ENCODE data around the gene CYP39A1. TPM values are rescaled to one million over a fixed set of nuclear protein-coding genes. Genes with fewer than 3 reads are reported as not detected.

The CYP39A1 gene
- total RNA-seq, 4 donors from 2014 or later, result 7.6 to 55.9 (median 23.2) TPM

DNA sequence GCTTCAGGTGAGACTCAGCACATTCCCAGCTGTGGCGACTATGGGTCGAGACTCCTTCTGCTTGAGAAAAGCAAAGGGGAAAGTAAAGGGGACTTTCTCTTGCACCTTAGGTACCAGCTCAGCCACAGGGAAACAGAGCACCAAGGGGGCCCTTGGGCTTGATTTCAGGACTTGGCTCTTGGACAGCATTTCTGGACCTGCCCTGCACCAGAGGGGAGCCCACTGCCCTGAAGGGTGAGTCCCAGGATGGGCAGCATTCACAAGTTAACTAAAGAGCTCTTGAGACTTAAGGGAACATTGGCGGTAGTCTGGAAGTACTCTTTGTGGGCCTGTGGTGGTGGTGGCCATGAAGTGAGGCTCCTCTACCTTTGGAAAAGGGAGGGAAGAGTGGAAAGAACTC, 111.1 kb downstream of the CYP39A1 start:
- H3K4me3 ChIP-seq, result no peak overlapping the region
- H3K27me3 ChIP-seq, result no peaks in the 10 kb centered on the region
- H3K4me1 ChIP-seq, result no peaks in the 10 kb centered on the region
- no peak for TF ChIP-seq POLR2AphosphoS5 (IDR thresholded peaks at IDR 0.05)
- no peak for TF ChIP-seq POLR2A (IDR thresholded peaks at IDR 0.05)
- TF ChIP-seq EP300 (IDR thresholded peaks at IDR 0.05), result no peak
- TF ChIP-seq, protein P1, sequence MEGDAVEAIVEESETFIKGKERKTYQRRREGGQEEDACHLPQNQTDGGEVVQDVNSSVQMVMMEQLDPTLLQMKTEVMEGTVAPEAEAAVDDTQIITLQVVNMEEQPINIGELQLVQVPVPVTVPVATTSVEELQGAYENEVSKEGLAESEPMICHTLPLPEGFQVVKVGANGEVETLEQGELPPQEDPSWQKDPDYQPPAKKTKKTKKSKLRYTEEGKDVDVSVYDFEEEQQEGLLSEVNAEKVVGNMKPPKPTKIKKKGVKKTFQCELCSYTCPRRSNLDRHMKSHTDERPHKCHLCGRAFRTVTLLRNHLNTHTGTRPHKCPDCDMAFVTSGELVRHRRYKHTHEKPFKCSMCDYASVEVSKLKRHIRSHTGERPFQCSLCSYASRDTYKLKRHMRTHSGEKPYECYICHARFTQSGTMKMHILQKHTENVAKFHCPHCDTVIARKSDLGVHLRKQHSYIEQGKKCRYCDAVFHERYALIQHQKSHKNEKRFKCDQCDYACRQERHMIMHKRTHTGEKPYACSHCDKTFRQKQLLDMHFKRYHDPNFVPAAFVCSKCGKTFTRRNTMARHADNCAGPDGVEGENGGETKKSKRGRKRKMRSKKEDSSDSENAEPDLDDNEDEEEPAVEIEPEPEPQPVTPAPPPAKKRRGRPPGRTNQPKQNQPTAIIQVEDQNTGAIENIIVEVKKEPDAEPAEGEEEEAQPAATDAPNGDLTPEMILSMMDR (IDR thresholded peaks at IDR 0.05), result no peak
- H3K27ac ChIP-seq, result no peak overlapping the region
- ATAC-seq, result no peak
- 100% methylated on average over 1 of the region's 3 CpGs; no CpG with 5 or more reads in 1 of the 2 donors for WGBS, 2 donors (ENCODE audit: low coverage in 1 of 2)
- no peaks in the 10 kb centered on the region for H3K36me3 ChIP-seq
- peaks cover 0 to 12% (median 0%) of the 10 kb centered on the region in 3 donors for H3K9me3 ChIP-seq

DNA sequence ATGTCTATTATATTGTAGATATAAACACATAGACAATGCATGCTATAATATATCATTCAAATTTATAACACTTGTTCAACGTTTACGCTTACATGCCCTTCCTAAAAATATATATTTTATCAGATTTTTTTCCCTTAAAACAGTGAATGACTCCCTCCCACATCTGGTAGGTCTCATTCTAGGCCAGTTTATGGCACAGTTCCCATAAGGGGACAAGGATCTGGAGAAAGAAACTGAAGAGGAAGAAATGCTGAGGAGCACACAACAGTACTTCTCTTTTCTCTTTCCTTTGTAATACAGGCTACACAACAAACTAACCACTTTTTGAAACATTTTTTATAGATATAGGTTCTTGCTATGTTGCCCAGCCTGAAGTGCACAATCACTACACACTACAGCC, 112.8 kb downstream of the CYP39A1 start:
- peaks cover 0 to 15% (median 0%) of the 10 kb centered on the region in 3 donors for H3K9me3 ChIP-seq
- no peaks in the 10 kb centered on the region for H3K27me3 ChIP-seq
- no peaks in the 10 kb centered on the region for H3K36me3 ChIP-seq
- H3K27ac ChIP-seq, result no peak overlapping the region
- no peaks in the 10 kb centered on the region for H3K4me1 ChIP-seq
- H3K4me3 ChIP-seq, result no peak overlapping the region
- WGBS, 2 donors (ENCODE audit: low coverage in 1 of 2), result 68 to 70% methylated on average over 2 of the region's 2 CpGs
- TF ChIP-seq POLR2A (IDR thresholded peaks at IDR 0.05), result no peak
- TF ChIP-seq, protein P1 (IDR thresholded peaks at IDR 0.05), result no peak
- TF ChIP-seq POLR2AphosphoS5 (IDR thresholded peaks at IDR 0.05), result no peak
- no peak for TF ChIP-seq EP300 (IDR thresholded peaks at IDR 0.05)
- ATAC-seq, result no peak

DNA sequence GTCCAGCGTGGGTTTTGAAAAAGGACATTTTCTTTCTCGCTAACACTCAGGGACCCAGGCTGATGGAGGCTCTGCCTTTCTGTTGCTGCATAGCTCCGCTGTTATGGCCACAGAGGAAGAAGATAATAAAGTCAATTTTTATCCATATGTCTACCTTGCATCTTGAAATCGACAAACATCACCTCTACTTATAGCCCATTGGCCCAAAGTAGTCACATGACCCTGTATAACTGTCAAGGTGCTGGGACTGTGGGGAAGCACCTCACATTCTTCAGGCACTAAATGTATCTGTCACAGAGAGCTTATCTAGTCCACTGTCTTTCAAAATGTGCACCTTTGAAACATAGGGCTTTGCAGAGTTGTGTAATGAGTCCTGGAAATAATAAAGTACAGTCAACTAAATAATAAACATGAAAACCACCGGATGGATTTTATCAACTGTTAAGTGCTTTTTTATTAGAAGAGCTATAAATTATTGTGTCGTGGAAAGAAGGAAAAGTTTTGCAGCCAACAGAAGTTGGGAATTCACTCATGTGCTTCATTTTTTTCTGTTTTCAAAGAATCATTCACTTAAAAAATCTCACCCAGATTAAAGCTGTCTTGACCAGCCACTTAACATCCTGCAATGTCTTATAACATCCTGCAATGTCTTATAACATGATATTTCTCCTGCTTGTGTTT, 113.7 kb downstream of the CYP39A1 start:
- H3K36me3 ChIP-seq, result no peaks in the 10 kb centered on the region
- H3K9me3 ChIP-seq, result peaks cover 0 to 6% (median 0%) of the 10 kb centered on the region in 3 donors
- TF ChIP-seq EP300 (IDR thresholded peaks at IDR 0.05) (no peak), POLR2AphosphoS5 (IDR thresholded peaks at IDR 0.05) (no peak), POLR2A (IDR thresholded peaks at IDR 0.05) (no peak)
- TF ChIP-seq, protein P1 (IDR thresholded peaks at IDR 0.05), result no peak
- H3K4me1 ChIP-seq, result no peaks in the 10 kb centered on the region
- H3K27ac ChIP-seq, result no peak overlapping the region
- H3K27me3 ChIP-seq, result no peaks in the 10 kb centered on the region
- WGBS, 2 donors (ENCODE audit: low coverage in 1 of 2), result 58% methylated on average over 6 of the region's 6 CpGs
- H3K4me3 ChIP-seq, result no peak overlapping the region
- no peak for ATAC-seq

DNA sequence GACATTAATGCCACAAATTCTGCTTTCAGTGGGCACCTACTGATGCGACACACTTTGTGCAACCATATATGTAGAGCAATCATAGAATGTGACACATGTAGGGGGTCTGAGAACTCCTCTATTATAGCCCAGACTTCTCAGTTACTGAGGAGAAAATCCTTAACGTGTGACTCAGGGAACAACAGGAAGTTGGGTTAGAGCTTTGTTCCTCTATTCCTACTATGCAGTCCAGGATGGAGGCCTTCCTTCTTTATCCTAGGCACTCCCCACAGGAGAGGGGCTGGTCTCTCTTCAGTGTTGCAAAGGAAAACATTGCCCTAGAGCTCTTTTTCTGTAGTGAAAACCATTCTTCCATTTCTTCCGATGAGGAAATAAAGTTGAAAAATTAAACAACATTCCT, 121.7 kb downstream of the CYP39A1 start:
- Histone ChIP-seq H3K27ac (no peak overlapping the region), H3K27me3 (no peaks in the 10 kb centered on the region), H3K4me3 (no peak overlapping the region), H3K36me3 (no peaks in the 10 kb centered on the region), H3K4me1 (peaks cover 0 to 22% (median 0%) of the 10 kb centered on the region in 3 donors), H3K9me3 (peaks cover 0 to 5% (median 0%) of the 10 kb centered on the region in 3 donors)
- no peak for TF ChIP-seq EP300 (IDR thresholded peaks at IDR 0.05)
- TF ChIP-seq, protein P1 (IDR thresholded peaks at IDR 0.05), result no peak
- no peak for TF ChIP-seq POLR2AphosphoS5 (IDR thresholded peaks at IDR 0.05)
- TF ChIP-seq POLR2A (IDR thresholded peaks at IDR 0.05), result no peak
- ATAC-seq, result no peak
- 46 to 72% methylated on average over 2 to 3 of the region's 3 CpGs for WGBS, 2 donors (ENCODE audit: low coverage in 1 of 2)

All from gastroesophageal sphincter (tissue), 4 donors.